DOHH2 (cell line): ENCODE results near the gene AMT.

Source experiments
- H3F3A ChIP-seq: fragments of 200-600 bp; sonication (generic), shearing (Covaris generic); 2 replicates; pipeline ENCODE4 v1.6.0; 2016; ENCODE audit warnings: antibody characterized with exemption, mild to moderate bottlenecking; ENCODE audit not compliant: control insufficient read depth, insufficient read depth
- H3K27ac ChIP-seq: fragments of 200-600 bp; sonication (generic); 2 replicates; pipeline ENCODE4 v1.5.1; 2014; ENCODE audit warnings: low read depth, mild to moderate bottlenecking, low read length, moderate library complexity
- H3K27me3 ChIP-seq: fragments of 200-600 bp; sonication (generic); 2 replicates; pipeline ENCODE4 v1.6.1; 2014; ENCODE audit warnings: mild to moderate bottlenecking, low read length, mixed read lengths; ENCODE audit not compliant: control insufficient read depth
- H3K36me3 ChIP-seq: fragments of 200-600 bp; sonication (generic); 2 replicates; pipeline ENCODE4 v1.6.1; 2014; ENCODE audit warnings: mild to moderate bottlenecking, low read length, moderate library complexity, mixed read lengths; ENCODE audit not compliant: control insufficient read depth
- H3K4me1 ChIP-seq: fragments of 200-600 bp; sonication (generic); 2 replicates; pipeline ENCODE4 v1.6.1; 2014; ENCODE audit warnings: mild to moderate bottlenecking, low read length, mixed read lengths; ENCODE audit not compliant: control insufficient read depth
- H3K4me2 ChIP-seq: fragments of 200-600 bp; sonication (generic); 2 replicates; pipeline ENCODE4 v1.6.0; 2014; ENCODE audit warnings: mild to moderate bottlenecking, low read length, moderate library complexity
- H3K4me3 ChIP-seq: fragments of 200-600 bp; sonication (generic); 2 replicates; pipeline ENCODE4 v1.5.1; 2014; ENCODE audit warnings: mild to moderate bottlenecking, low read length, mixed read lengths
- H3K79me2 ChIP-seq: fragments of 200-600 bp; sonication (generic); 2 replicates; pipeline ENCODE4 v1.6.1; 2014; ENCODE audit warnings: mild to moderate bottlenecking, low read length, mixed read lengths; ENCODE audit not compliant: control insufficient read depth
- H3K9me2 ChIP-seq: fragments of 200-600 bp; sonication (generic); replicated peaks from 2 replicates; pipeline ENCODE4 v1.6.1; 2014; ENCODE audit warnings: mild to moderate bottlenecking, low read length, mixed read lengths; ENCODE audit not compliant: control insufficient read depth
- H3K9me3 ChIP-seq: fragments of 200-600 bp; sonication (generic); 2 replicates; pipeline ENCODE4 v1.6.1; 2014; ENCODE audit warnings: antibody characterized with exemption, low read length, mixed read lengths; ENCODE audit not compliant: control insufficient read depth, insufficient read depth
- H4K20me1 ChIP-seq: fragments of 200-600 bp; sonication (generic); 2 replicates; pipeline ENCODE4 v1.6.0; 2014; ENCODE audit warnings: low read depth, mild to moderate bottlenecking, antibody characterized with exemption, low read length, moderate library complexity; ENCODE audit not compliant: control insufficient read depth, insufficient read depth
- EZH2phosphoT487 ChIP-seq: fragments of 200-600 bp; sonication (generic); IDR thresholded peaks from 2 replicates; pipeline ENCODE4 v1.6.1; 2017; ENCODE audit warnings: borderline replicate concordance, mild to moderate bottlenecking, antibody characterized with exemption, low read length, moderate library complexity, mixed read lengths
- TF ChIP-seq, protein P1 (sequence below): fragments of 200-600 bp; sonication (generic); IDR thresholded peaks from one replicate; pipeline ENCODE4 v1.5.1; 2014; ENCODE audit warnings: antibody characterized with exemption, mild to moderate bottlenecking, low read depth, low read length; ENCODE audit not compliant: poor library complexity, severe bottlenecking

Gene AMT

DNA sequence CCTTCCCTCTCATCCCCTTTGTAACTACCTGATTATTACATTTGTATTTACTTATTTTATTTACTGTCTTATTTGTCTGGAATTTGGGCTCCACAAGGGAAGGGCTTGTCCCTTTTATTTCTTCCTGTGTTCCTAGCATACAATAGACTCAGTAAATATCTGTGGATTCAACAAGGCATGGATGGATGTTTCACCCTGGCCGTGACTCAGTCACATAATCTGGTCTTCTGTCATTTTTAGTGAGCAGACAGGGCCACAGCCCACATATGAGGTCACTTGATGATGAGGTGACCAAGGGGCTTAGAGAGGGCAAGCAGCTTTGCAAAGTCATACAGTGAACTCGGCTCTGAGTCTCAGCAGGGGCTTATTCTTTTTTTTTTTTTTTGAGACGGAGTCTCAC, 39.9 kb upstream of the AMT start:
- Histone ChIP-seq H3K36me3 (no peaks in the 10 kb centered on the region), H3K27ac (no peak overlapping the region), H3K9me2 (no peaks in the 10 kb centered on the region), H3K79me2 (no peaks in the 10 kb centered on the region), H3K4me2 (no peak overlapping the region), H3F3A (no peaks in the 10 kb centered on the region), H4K20me1 (no peaks in the 10 kb centered on the region), H3K9me3 (no peaks in the 10 kb centered on the region), H3K4me3 (no peak overlapping the region), H3K4me1 (no peaks in the 10 kb centered on the region), H3K27me3 (no peaks in the 10 kb centered on the region)
- TF ChIP-seq EZH2phosphoT487: no peak
- TF ChIP-seq, protein P1, sequence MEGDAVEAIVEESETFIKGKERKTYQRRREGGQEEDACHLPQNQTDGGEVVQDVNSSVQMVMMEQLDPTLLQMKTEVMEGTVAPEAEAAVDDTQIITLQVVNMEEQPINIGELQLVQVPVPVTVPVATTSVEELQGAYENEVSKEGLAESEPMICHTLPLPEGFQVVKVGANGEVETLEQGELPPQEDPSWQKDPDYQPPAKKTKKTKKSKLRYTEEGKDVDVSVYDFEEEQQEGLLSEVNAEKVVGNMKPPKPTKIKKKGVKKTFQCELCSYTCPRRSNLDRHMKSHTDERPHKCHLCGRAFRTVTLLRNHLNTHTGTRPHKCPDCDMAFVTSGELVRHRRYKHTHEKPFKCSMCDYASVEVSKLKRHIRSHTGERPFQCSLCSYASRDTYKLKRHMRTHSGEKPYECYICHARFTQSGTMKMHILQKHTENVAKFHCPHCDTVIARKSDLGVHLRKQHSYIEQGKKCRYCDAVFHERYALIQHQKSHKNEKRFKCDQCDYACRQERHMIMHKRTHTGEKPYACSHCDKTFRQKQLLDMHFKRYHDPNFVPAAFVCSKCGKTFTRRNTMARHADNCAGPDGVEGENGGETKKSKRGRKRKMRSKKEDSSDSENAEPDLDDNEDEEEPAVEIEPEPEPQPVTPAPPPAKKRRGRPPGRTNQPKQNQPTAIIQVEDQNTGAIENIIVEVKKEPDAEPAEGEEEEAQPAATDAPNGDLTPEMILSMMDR: no peak

DNA sequence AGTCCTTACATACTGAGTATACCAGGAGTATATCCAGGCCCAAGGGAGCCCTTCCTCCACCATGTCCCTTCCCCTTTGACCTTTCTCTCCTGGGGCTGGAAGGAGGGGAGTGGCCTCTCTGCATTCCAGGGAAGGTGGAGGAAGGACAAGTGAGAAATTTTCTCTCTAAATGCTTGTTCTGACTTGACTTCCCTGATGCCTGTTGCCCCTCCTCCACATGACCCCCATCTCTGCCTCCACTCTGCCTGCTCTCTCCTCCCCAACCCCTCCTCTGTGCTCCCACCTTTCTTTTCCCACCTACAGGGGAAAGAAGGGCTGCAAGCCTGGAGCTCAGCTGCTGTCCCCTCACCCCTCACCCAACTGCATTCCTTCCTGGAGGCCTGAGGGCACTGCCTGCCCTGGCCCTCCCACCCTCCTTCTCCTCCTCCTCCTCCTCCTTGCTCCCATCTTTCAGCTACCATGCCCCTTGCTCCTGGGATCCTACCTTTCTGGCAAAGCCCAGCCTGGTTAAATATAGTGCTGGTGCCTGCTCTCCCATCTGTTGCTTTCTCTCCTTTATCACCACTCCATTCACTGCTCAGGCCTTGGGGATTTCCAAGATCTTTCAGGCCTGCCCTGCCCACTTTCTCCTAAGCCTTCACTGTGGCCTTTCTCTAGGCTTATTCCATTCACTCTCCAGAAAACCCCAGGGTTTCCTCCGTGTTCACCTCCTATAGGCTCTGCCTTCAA, 39.3 kb upstream of the AMT start:
- Histone ChIP-seq H3F3A (no peaks in the 10 kb centered on the region), H3K9me2 (no peaks in the 10 kb centered on the region), H3K4me3 (no peak overlapping the region), H4K20me1 (no peaks in the 10 kb centered on the region), H3K36me3 (no peaks in the 10 kb centered on the region), H3K79me2 (no peaks in the 10 kb centered on the region), H3K27ac (no peak overlapping the region), H3K4me2 (no peak overlapping the region), H3K4me1 (no peaks in the 10 kb centered on the region), H3K27me3 (no peaks in the 10 kb centered on the region), H3K9me3 (no peaks in the 10 kb centered on the region)
- TF ChIP-seq EZH2phosphoT487: no peak
- TF ChIP-seq, protein P1: no peak

DNA sequence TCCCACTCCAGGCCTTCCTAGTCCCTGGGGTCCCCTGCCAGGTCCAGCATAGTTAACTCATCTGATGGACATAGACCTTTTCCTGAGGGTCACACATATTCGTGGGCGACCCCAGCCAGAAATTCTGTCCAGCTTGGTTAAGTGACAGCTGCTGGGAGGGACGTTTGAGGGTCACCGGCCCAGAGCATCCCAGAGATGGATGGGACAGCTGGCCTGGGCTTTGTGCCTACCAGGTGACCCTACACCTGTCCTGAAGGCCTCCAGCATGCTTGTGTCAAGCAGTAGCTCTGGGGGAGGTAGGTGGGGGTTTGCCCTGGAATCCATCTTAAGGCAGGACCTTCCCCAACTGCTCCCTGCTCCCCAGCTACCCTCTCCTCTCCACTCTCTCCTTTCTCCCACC, 38.7 kb upstream of the AMT start:
- Histone ChIP-seq H3K9me3 (no peaks in the 10 kb centered on the region), H3K36me3 (no peaks in the 10 kb centered on the region), H3K27ac (no peak overlapping the region), H4K20me1 (no peaks in the 10 kb centered on the region), H3K4me3 (no peak overlapping the region), H3K9me2 (no peaks in the 10 kb centered on the region), H3K79me2 (no peaks in the 10 kb centered on the region), H3F3A (no peaks in the 10 kb centered on the region), H3K4me1 (no peaks in the 10 kb centered on the region), H3K27me3 (no peaks in the 10 kb centered on the region), H3K4me2 (no peak overlapping the region)
- no peak for TF ChIP-seq EZH2phosphoT487
- TF ChIP-seq, protein P1: no peak
